CD4-positive, alpha-beta T cell (primary cell): ENCODE data around the gene CLDN6. TPM values are rescaled to one million over a fixed set of nuclear protein-coding genes. Genes with fewer than 3 reads are reported as not detected.
A peak's percentile ranks its signal among the peaks of the same experiment; 100 is the strongest.

Experiments used
- ATAC-seq: fragments of 200-7000 bp; cut with Tn5 transposase; one replicate; pipeline ENCODE4 v1.10.0; 2022; ENCODE audit warnings: mild to moderate bottlenecking; ENCODE audit not compliant: poor library complexity
- CTCF ChIA-PET: fragments of 350-600 bp; sonication (Branson Sonifier 250); formaldehyde crosslinking; loops from one replicate; lab custom pipeline; 2021; ENCODE audit warnings: antibody characterized with exemption, inconsistent platforms; lab: Charles Lee
- POLR2A ChIA-PET: fragments of 350-600 bp; sonication (Branson Sonifier 250); formaldehyde crosslinking; loops from one replicate; lab custom pipeline; 2021; ENCODE audit warnings: antibody characterized with exemption, inconsistent platforms; lab: Charles Lee
- DNase-seq, 14 experiments: peaks; one replicate each; pipeline ENCODE4 v3.0.0-alpha.2; 2013 to 2020; ENCODE audit warnings: mixed read lengths in 2 of 14
- H3K27ac ChIP-seq, 2 donors: one replicate each; pipeline versions ENCODE4 v1.5.1 to v1.7.0; 2013; ENCODE audit warnings: low read length in 2 of 2, low read depth in 1 of 2, mild to moderate bottlenecking in 1 of 2
- H3K27me3 ChIP-seq, 2 experiments: 1 replicate in 1 of 2; 2 replicates in 1 of 2; pipeline versions ENCODE4 v1.6.1 to v1.7.0; 2013; ENCODE audit warnings: low read length in 2 of 2, control low read depth in 1 of 2, mild to moderate bottlenecking in 1 of 2, moderate library complexity in 1 of 2; ENCODE audit not compliant: insufficient read depth in 2 of 2, control insufficient read depth in 1 of 2
- H3K36me3 ChIP-seq: one replicate; pipeline ENCODE4 v1.6.1; 2013; ENCODE audit warnings: low read length, control low read depth; ENCODE audit not compliant: insufficient read depth
- H3K4me1 ChIP-seq: one replicate; pipeline ENCODE4 v1.6.1; 2013; ENCODE audit warnings: low read length, control low read depth; ENCODE audit not compliant: insufficient read depth
- H3K4me3 ChIP-seq: one replicate; pipeline ENCODE4 v1.5.1; 2013; ENCODE audit warnings: mild to moderate bottlenecking, low read length, moderate library complexity
- H3K9me3 ChIP-seq, 2 experiments: 1 replicate in 1 of 2; 2 replicates in 1 of 2; pipeline versions ENCODE4 v1.6.1 to v1.7.0; 2013; ENCODE audit warnings: low read length in 2 of 2, mild to moderate bottlenecking in 2 of 2, control low read depth in 1 of 2, moderate library complexity in 1 of 2; ENCODE audit not compliant: control insufficient read depth in 1 of 2, insufficient read depth in 1 of 2
- H3K27ac Mint-ChIP-seq: one replicate; pipeline ENCODE4 v1.8.0; 2020; ENCODE audit warnings: mixed read lengths
- H3K27me3 Mint-ChIP-seq: one replicate; pipeline ENCODE4 v1.8.0; 2021; ENCODE audit warnings: mixed read lengths
- H3K36me3 Mint-ChIP-seq: one replicate; pipeline ENCODE4 v1.8.0; 2021; ENCODE audit warnings: low read depth, mixed read lengths
- H3K4me1 Mint-ChIP-seq: one replicate; pipeline ENCODE4 v1.8.0; 2021; ENCODE audit warnings: low read depth, mixed read lengths
- H3K4me3 Mint-ChIP-seq: one replicate; pipeline ENCODE4 v1.8.0; 2020; ENCODE audit warnings: mild to moderate bottlenecking, mixed read lengths
- H3K9me3 Mint-ChIP-seq: one replicate; pipeline ENCODE4 v1.8.0; 2020; ENCODE audit warnings: mixed read lengths
- CTCF ChIP-seq: fragments of 200-600 bp; IDR thresholded peaks from one replicate; pipeline ENCODE4 v1.8.0; 2022; ENCODE audit warnings: antibody characterized with exemption, mild to moderate bottlenecking
- intact Hi-C, 2 experiments: fragments of 100-400 bp; cut with DNase I in 1 of 2; cut with micrococcal nuclease in 1 of 2; formaldehyde crosslinking; loops; one replicate each; pipeline versions ENCODE4 v1.15.1 to v1.9.0; 2023 to 2025; cut with DNase I, micrococcal nuclease
- total RNA-seq, 174 experiments: library from RNA in 2 of 174; stranded (reverse) in 2 of 174; gene quantifications; one replicate each; pipeline ENCODE4 v1.2.3 and lab custom pipeline; 2021 to 2026

Gene CLDN6
- total RNA-seq, 2 experiments from 2014 or later: not detected

GRCh38 chr16:3062553-3062952 is 44.6 kb upstream of the CLDN6 start:
- Mint-ChIP-seq H3K9me3 (no peaks in the 10 kb centered on the region), H3K27ac (peak overlapping the region; percentile 97), H3K27me3 (no peaks in the 10 kb centered on the region), H3K36me3 (peaks cover 29% of the 10 kb centered on the region), H3K4me1 (peaks cover 61% of the 10 kb centered on the region), H3K4me3 (peak overlapping the region; percentile 99)
- POLR2A ChIA-PET: interaction anchor here (5.4 to 5.9 kb wide), 2 partner anchors 14 to 66 kb away, joined by 70 to 137 read pairs; no protein-coding TSS in a partner anchor
- H3K4me1 ChIP-seq: peaks cover 72% of the 10 kb centered on the region
- DNase-seq (peak in 1 of 14 experiments; percentile 4), ATAC-seq (no peak)
- H3K9me3 ChIP-seq: no peaks in the 10 kb centered on the region
- H3K4me3 ChIP-seq: no peak overlapping the region
- CTCF ChIA-PET: interaction anchor here (1.0 to 4.9 kb wide), 4 partner anchors 31 to 88 kb away, joined by 3 to 33 read pairs (median 4); no protein-coding TSS in a partner anchor
- no peak overlapping the region for H3K27ac ChIP-seq
- intact Hi-C loops: no loop called here
- H3K27me3 ChIP-seq: no peaks in the 10 kb centered on the region
- no peak for TF ChIP-seq CTCF
- peaks cover 10% of the 10 kb centered on the region for H3K36me3 ChIP-seq

DNA sequence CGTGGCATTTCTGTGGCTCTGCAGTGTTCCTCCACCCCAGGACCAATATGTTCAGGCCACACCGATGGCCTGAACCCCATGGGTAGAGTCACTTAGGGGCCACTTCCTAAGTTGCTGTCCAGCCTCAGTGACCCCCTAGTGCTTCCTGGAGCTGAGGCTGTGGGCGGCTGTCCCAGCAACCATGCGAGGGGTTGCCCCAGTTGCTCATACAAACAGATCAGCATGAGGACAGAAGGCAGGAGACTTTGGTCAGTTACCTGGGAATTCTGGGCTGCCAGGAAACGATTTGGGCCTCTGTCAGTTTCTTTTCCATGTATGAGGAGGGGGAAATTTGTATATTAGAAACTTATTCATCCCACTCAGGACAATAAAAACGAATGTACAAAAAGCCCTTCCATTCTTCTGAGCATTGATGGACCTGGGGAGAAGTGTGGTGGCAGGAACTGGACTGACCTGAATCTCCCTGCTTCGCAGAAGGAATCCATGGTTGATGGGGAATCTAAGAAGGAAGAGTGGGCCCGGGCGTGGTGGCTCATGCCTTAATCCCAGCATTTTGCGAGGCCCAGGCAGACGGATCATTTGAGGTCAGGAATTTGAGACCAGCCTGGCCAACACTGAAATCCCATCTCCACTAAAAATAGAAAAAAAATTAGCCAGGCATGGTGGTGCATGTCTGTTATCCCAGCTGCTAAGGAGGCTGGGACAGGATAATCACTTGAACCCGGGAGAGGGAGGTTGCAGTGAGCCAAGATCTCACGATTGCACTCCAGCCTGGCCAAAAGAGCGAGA is 42.5 kb upstream of the CLDN6 start:
- Histone ChIP-seq H3K4me3 (no peak overlapping the region), H3K9me3 (no peaks in the 10 kb centered on the region), H3K27ac (no peak overlapping the region), H3K36me3 (peaks cover 3% of the 10 kb centered on the region), H3K27me3 (no peaks in the 10 kb centered on the region), H3K4me1 (peaks cover 84% of the 10 kb centered on the region)
- CTCF ChIA-PET: interaction anchor here (0.7 to 3.1 kb wide), 9 partner anchors 12 to 106 kb away, joined by 3 to 62 read pairs (median 3); partner anchors contain the start of genes TNFRSF12A and ZNF213
- Mint-ChIP-seq H3K36me3 (peaks cover 13% of the 10 kb centered on the region), H3K4me3 (peak overlapping the region; percentile 95), H3K4me1 (peaks cover 61% of the 10 kb centered on the region), H3K9me3 (no peaks in the 10 kb centered on the region), H3K27ac (peak overlapping the region; percentile 83), H3K27me3 (no peaks in the 10 kb centered on the region)
- DNase-seq (peak in 1 of 14 experiments; percentile 19), ATAC-seq (no peak)
- POLR2A ChIA-PET: interaction anchor here (0.9 to 5.4 kb wide), 11 partner anchors 10 to 139 kb away, joined by 3 to 70 read pairs (median 7); partner anchors contain the start of genes ZNF213 and ZSCAN10
- TF ChIP-seq CTCF: no peak
- intact Hi-C loops: no loop called here

- Mint-ChIP-seq H3K36me3 (peaks cover 15% of the 10 kb centered on the region), H3K27ac (peak overlapping the region; percentile 83), H3K4me3 (peak overlapping the region; percentile 95), H3K4me1 (peaks cover 64% of the 10 kb centered on the region), H3K9me3 (no peaks in the 10 kb centered on the region), H3K27me3 (no peaks in the 10 kb centered on the region)
- Histone ChIP-seq H3K36me3 (peaks cover 3% of the 10 kb centered on the region), H3K27ac (peak overlapping the region; percentile 64 to 74), H3K4me3 (peak overlapping the region; percentile 87), H3K4me1 (peaks cover 84% of the 10 kb centered on the region), H3K9me3 (no peaks in the 10 kb centered on the region), H3K27me3 (no peaks in the 10 kb centered on the region)
- ChIA-PET CTCF (interaction anchor here (0.7 to 3.1 kb wide), 19 partner anchors 12 to 101 kb away, joined by 3 to 62 read pairs (median 4); partner anchors contain the start of genes TNFRSF12A and ZNF213), POLR2A (interaction anchor here (0.9 to 5.4 kb wide), 12 partner anchors 11 to 139 kb away, joined by 3 to 70 read pairs (median 6); partner anchors contain the start of genes ZNF213 and ZSCAN10)
- ATAC-seq (no peak), DNase-seq (no peak)
- TF ChIP-seq CTCF: no peak
- intact Hi-C loops: loop anchor here (1.0 to 5.0 kb wide), 6 partner anchors 35 to 107 kb away; no protein-coding TSS in a partner anchor
Measured at GRCh38 chr16:3059723-3060242, 41.8 kb upstream of the CLDN6 start.
